Posterior cingulate gyrus (tissue), 11 donors: ENCODE data around the gene ZNF407.

Experiments
- DNase-seq, 10 donors: peaks; one replicate each; pipeline versions ENCODE4 v3.0.0 to v3.0.0-alpha.2; 2020 to 2021; ENCODE audit warnings: mixed read lengths in 3 of 10
- intact Hi-C: fragments of 100-400 bp; cut with DNase I; formaldehyde crosslinking; loops from one replicate; pipeline ENCODE4 v1.15.1; 2023

Gene ZNF407

DNA sequence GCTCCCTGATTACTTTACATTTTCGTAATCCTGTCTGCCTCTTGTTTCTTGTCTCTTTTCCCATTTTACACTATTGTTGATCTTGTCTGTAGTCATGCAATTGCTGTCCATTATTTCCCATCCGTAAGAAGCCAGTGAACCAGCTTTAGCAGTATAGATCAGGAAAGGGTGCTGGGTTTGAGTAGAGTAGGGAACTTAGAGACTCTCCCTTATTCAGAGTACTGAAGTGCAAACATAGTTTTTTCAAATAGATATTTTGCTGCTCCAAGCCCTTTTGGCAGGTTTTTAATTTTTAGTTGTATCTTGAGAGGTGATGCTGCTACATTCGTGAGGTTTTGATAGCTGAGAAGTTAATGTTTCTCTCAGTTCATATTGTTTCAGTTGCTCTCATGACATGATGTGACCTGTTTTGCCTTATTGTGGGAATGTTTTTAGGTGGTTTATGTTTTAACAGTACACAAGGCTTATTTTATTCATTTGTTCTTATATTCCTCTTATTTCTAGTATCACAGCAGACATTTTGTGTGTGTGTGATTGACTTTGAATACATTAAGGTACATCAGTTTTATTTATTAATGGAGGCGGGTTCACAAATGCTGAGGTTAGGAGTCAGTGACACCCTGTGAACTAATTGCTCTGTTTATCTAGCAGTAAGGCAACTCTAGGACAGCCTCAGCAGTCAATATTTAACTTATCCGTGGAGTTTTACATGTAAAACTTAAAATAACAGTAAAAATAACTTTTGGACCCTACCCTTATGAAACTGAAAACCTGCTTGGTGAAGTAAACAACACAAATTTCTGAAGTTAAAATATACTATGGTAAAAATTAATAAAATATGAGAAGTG is 118.4 kb downstream of the ZNF407 start:
- intact Hi-C loops = no loop called here
- DNase-seq = no peak

- DNase-seq = no peak
- intact Hi-C loops = no loop called here
Measured at GRCh38 chr18:74718312-74718711, 120.6 kb downstream of the ZNF407 start.

GRCh38 chr18:74722237-74722636 is 124.6 kb downstream of the ZNF407 start:
- intact Hi-C loops = no loop called here
- DNase-seq = no peak

DNA sequence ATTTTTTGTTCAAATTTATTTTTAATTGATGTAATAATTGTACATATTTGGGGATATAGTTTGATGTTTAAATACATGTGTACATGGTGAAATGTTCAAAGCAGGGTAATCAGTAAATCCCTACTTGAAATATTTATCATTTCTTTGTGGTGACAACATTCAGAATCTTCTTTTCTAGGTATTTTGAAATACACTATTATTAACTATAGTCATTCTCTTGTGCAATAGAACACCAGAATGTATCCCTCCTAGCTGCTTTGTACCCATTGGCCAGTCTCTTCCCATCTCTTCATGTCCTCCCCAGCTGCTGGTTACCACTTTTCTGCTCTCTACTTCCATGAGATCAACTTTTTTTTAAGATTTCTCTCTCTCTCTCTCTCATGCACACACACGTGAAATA is 126.5 kb downstream of the ZNF407 start:
- intact Hi-C loops = no loop called here
- DNase-seq = no peak

GRCh38 chr18:74725690-74726089 is 128.0 kb downstream of the ZNF407 start:
- intact Hi-C loops = no loop called here
- no peak for DNase-seq

- intact Hi-C loops = no loop called here
- DNase-seq = no peak
Measured at GRCh38 chr18:74728586-74728985, 130.9 kb downstream of the ZNF407 start.

DNA sequence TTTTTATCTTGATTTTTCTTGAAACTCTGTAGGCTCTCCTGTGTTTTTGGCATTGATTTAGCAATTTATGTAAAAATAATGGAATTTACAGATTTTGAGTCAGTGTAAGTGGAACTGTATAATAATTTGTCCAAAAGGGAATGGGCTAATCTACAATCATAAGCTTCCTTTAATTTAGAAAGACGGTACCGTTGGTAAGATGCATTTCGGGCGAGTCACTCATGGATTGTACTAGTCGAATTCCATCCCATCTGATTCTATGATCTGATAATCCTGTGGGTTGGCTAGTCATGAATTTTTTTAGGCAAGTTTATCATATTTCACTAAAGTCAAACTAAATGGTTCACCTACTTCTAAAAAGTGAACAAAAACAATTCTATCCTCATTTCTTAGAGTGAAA is 133.4 kb downstream of the ZNF407 start:
- DNase-seq = no peak
- intact Hi-C loops = no loop called here

DNA sequence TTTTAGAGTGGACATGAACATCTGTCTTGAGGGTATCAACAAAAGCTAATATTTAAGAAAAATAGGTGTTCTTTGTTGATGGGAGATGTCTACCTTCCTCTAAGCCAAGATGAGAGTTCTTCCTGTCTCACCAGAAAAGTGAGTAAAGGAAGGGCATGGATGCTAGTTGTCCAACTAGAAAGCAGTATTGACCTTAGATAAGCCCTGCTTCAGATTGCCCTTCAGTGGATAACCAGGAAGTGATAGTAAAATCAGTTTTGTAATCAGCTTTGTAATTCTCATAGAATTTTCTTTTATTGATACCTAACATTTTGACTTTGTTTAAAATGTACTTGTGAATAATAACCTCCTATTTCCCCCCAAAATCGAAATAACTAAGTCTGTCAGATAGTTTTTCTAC is 134.7 kb downstream of the ZNF407 start:
- DNase-seq = no peak
- intact Hi-C loops = no loop called here

DNA sequence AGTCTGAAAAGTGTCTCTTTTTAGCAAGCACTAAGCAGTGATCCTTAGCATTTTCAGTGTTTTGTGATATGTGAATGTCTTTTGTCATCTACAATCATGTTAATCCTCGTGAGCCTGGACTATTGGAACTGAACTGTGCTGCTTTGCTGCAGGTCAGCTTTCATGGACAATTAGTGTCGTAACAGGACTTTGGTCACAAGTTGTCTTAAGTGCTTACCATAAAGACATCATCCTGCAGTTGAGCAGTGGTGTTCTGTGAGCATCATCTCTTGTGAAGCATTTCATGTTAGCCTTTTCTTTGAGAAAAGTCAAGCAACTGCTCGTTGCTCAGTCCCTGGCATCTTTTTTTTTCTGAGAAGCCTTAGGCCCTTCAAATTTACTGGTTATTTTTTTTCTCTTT is 135.9 kb downstream of the ZNF407 start:
- no peak for DNase-seq
- intact Hi-C loops = no loop called here

DNA sequence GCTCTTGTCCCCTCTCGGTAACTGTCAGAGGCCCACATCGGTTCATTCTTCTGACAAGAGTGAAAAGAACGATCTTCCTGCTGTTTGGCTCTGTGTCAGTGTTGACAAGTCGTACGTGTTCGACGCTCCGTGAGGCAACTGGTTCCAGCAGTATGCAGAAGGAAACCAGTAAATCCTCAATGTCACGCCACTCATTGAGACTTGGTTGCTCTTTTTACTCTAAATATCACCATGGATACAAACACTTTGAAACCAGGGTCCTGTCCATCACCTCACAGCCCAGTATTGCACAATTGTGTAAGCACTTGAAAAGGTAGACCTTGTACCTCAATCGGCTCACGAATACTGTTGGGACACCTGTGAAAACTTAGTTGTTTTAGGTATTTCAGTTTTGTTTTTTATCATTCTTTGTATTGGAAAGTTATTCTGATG is 136.4 kb downstream of the ZNF407 start:
- intact Hi-C loops = no loop called here
- no peak for DNase-seq

- intact Hi-C loops = no loop called here
- DNase-seq = no peak
Measured at GRCh38 chr18:74739926-74740325, 142.3 kb downstream of the ZNF407 start.

- DNase-seq = no peak
- intact Hi-C loops = no loop called here
Measured at GRCh38 chr18:74742573-74743243, 145.0 kb downstream of the ZNF407 start.

GRCh38 chr18:74745633-74746403 is 148.1 kb downstream of the ZNF407 start:
- no peak for DNase-seq
- intact Hi-C loops = no loop called here

GRCh38 chr18:74748809-74749208 is 151.1 kb downstream of the ZNF407 start:
- DNase-seq = no peak
- intact Hi-C loops = no loop called here

GRCh38 chr18:74758995-74759394 is 161.3 kb downstream of the ZNF407 start:
- intact Hi-C loops = no loop called here
- DNase-seq = no peak

- intact Hi-C loops = no loop called here
- DNase-seq = no peak
Measured at GRCh38 chr18:74760026-74760425, 162.4 kb downstream of the ZNF407 start.

GRCh38 chr18:74760436-74760835 is 162.8 kb downstream of the ZNF407 start:
- no peak for DNase-seq
- intact Hi-C loops = no loop called here

GRCh38 chr18:74766251-74766650 is 168.6 kb downstream of the ZNF407 start:
- DNase-seq = no peak
- intact Hi-C loops = no loop called here

DNA sequence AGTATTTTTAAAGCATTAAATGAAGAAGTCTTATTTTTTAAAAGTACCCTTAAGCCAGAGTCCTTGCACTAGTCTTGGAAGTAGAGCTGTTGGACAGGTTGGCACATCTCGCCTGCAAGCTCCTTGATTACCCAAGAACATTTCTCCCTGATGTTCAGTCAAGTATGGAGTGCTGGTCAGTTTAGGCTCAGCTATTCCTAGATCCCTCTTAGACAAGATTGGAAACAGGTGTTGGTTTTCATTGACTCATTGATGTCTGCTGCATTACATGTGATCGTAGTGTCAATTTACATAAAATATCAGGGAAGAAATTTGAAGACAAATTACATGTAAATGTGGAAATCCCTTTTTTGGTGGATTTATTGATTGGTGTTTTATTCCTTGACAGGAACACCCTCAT is 170.4 kb downstream of the ZNF407 start:
- no peak for DNase-seq

GRCh38 chr18:74773171-74773624 is 175.5 kb downstream of the ZNF407 start:
- intact Hi-C loops = no loop called here
- no peak for DNase-seq

More for the DNA sequence above, 170.4 kb downstream of the ZNF407 start:
- intact Hi-C loops = no loop called here

- no peak for DNase-seq
- intact Hi-C loops = no loop called here
Measured at GRCh38 chr18:74774486-74774885, 176.8 kb downstream of the ZNF407 start.
